Caco-2 (cell line): ENCODE results near the gene DPP4. TPM values are rescaled to one million over a fixed set of nuclear protein-coding genes. Genes with fewer than 3 reads are reported as not detected.
"Not testable (repeated sequence)": the region's sequence is repeated elsewhere in the genome, so short reads cannot be mapped to it uniquely, and the experiment has no call there.

Experiments
- BruUV-seq: library from RNA; stranded (reverse); fragments of 400-500 nt; replicated peaks from 2 replicates; lab custom pipeline; 2021; lab: Mats Ljungman, UMichigan
- CTCF ChIA-PET: fragments of 300-600 bp; sonication (Branson Sonifier 250); formaldehyde crosslinking; loops from one replicate; lab custom pipeline; 2022; ENCODE audit warnings: antibody characterized with exemption; lab: Charles Lee
- POLR2A ChIA-PET: fragments of 300-600 bp; sonication (Branson Sonifier 250); formaldehyde crosslinking; loops from one replicate; lab custom pipeline; 2022; ENCODE audit warnings: antibody characterized with exemption; lab: Charles Lee
- DNase-seq, 2 experiments: peaks; one replicate each; pipeline versions ENCODE4 v3.0.0 to v3.0.0-alpha.2; 2020 to 2022
- H3K27me3 ChIP-seq: replicated peaks from 2 replicates; pipeline ENCODE4 v1.6.0; 2011; ENCODE audit warnings: low read length; ENCODE audit not compliant: control insufficient read depth, insufficient read depth
- H3K36me3 ChIP-seq: 2 replicates; pipeline ENCODE4 v1.5.1; 2011; ENCODE audit warnings: low read length; ENCODE audit not compliant: control insufficient read depth, insufficient read depth
- H3K4me1 ChIP-seq: fragments of 250-450 bp; sonication (Bioruptor Pico); 2 replicates; pipeline ENCODE4 v1.5.1; 2020; ENCODE audit warnings: mild to moderate bottlenecking
- H3K4me3 ChIP-seq: 2 replicates; pipeline ENCODE4 v1.5.1; 2011; ENCODE audit warnings: low read depth, mild to moderate bottlenecking, control low read depth, low read length
- H3K9me3 ChIP-seq: fragments of 250-450 bp; sonication (Bioruptor Pico); 2 replicates; pipeline ENCODE4 v1.5.1; 2020; ENCODE audit warnings: mild to moderate bottlenecking, moderate library complexity
- H3K27ac Mint-ChIP-seq: one replicate; pipeline ENCODE4 v1.8.0; 2022; ENCODE audit warnings: mixed read lengths; ENCODE audit not compliant: unreplicated experiment
- H3K27me3 Mint-ChIP-seq: one replicate; pipeline ENCODE4 v1.8.0; 2022; ENCODE audit warnings: mixed read lengths; ENCODE audit not compliant: insufficient read depth, unreplicated experiment
- H3K36me3 Mint-ChIP-seq: one replicate; pipeline ENCODE4 v1.8.0; 2022; ENCODE audit warnings: mild to moderate bottlenecking, mixed read lengths; ENCODE audit not compliant: insufficient read depth, unreplicated experiment
- H3K4me1 Mint-ChIP-seq: one replicate; pipeline ENCODE4 v1.8.0; 2022; ENCODE audit warnings: low read depth, mixed read lengths; ENCODE audit not compliant: unreplicated experiment
- H3K4me3 Mint-ChIP-seq: one replicate; pipeline ENCODE4 v1.8.0; 2022; ENCODE audit warnings: mild to moderate bottlenecking, moderate library complexity, mixed read lengths; ENCODE audit not compliant: unreplicated experiment
- H3K9me3 Mint-ChIP-seq: one replicate; pipeline ENCODE4 v1.8.0; 2022; ENCODE audit warnings: mixed read lengths; ENCODE audit not compliant: unreplicated experiment
- intact Hi-C: fragments of 100-400 bp; cut with micrococcal nuclease; formaldehyde crosslinking; loops from one replicate; pipeline ENCODE4 v1.10.0; 2022; ENCODE audit not compliant: unreplicated experiment
- total RNA-seq: library from RNA; stranded (reverse); gene quantifications from 2 replicates; pipeline ENCODE4 v1.2.3, GENCODE V29; 2022
- TF ChIP-seq, protein P1 (sequence below), 2 experiments: fragments of 200-600 bp in 1 of 2; IDR thresholded peaks; 1 replicate in 1 of 2; 2 replicates in 1 of 2; pipeline versions ENCODE4 v1.5.1 to v1.8.0; 2011 to 2022; ENCODE audit warnings: antibody characterized with exemption in 1 of 2, control low read depth in 1 of 2, inconsistent platforms in 1 of 2, low read depth in 1 of 2, low read length in 1 of 2, mild to moderate bottlenecking in 1 of 2, moderate library complexity in 1 of 2; ENCODE audit not compliant: insufficient read depth in 1 of 2, severe bottlenecking in 1 of 2, unreplicated experiment in 1 of 2

The DPP4 gene
- total RNA-seq, 1 experiment from 2014 or later, result 190 TPM

DNA sequence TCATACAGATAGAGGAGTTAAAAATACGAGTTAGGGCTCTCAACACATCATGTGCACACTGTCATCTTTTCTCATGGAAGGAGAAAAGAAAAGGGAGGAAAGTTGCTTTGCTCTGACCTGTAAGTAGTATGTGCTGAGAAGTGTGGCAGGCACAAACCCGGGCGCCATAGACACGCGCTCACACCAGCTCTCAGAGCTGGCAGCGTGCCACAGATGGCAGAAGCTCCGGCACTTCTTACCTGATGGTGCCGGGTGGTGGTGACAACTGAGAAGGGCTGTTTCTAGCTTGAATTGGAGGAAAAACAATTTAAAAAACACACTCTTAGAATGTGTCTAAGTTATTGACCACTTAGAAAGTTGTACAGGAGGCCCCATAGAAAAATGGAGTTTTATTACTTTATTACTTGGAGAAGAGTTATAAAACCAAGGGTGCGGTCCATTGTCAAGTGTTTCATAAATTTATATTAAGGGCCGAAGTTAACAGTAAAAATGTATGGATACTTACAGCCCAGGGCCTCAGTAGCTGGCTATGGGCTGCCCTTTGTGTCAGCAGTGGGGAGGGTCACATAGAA, 92.2 kb downstream of the DPP4 start:
- no peaks in the 10 kb centered on the region for H3K9me3 ChIP-seq
- CTCF ChIA-PET, result no interaction called here
- H3K4me1 ChIP-seq, result peaks cover 7% of the 10 kb centered on the region; the same call in 1 of the 2 replicates
- TF ChIP-seq, protein P1, sequence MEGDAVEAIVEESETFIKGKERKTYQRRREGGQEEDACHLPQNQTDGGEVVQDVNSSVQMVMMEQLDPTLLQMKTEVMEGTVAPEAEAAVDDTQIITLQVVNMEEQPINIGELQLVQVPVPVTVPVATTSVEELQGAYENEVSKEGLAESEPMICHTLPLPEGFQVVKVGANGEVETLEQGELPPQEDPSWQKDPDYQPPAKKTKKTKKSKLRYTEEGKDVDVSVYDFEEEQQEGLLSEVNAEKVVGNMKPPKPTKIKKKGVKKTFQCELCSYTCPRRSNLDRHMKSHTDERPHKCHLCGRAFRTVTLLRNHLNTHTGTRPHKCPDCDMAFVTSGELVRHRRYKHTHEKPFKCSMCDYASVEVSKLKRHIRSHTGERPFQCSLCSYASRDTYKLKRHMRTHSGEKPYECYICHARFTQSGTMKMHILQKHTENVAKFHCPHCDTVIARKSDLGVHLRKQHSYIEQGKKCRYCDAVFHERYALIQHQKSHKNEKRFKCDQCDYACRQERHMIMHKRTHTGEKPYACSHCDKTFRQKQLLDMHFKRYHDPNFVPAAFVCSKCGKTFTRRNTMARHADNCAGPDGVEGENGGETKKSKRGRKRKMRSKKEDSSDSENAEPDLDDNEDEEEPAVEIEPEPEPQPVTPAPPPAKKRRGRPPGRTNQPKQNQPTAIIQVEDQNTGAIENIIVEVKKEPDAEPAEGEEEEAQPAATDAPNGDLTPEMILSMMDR (IDR thresholded peaks at IDR 0.05; ENCODE audit: insufficient read depth in 1 of 2, low read depth in 1 of 2, low read length in 1 of 2, severe bottlenecking in 1 of 2, unreplicated experiment in 1 of 2), result no peak
- H3K27me3 ChIP-seq, result no peaks in the 10 kb centered on the region; the same call in 1 of the 2 replicates
- POLR2A ChIA-PET, result no interaction called here
- Mint-ChIP-seq H3K9me3 (no peaks in the 10 kb centered on the region), H3K27ac (no peak overlapping the region), H3K4me3 (no peak overlapping the region), H3K27me3 (no peaks in the 10 kb centered on the region), H3K4me1 (no peaks in the 10 kb centered on the region), H3K36me3 (no peaks in the 10 kb centered on the region)
- no peak overlapping the region for H3K4me3 ChIP-seq
- DNase-seq, result no peak
- H3K36me3 ChIP-seq, result no peaks in the 10 kb centered on the region
- BruUV-seq, result no TSS peak
- intact Hi-C loops, result no loop called here

DNA sequence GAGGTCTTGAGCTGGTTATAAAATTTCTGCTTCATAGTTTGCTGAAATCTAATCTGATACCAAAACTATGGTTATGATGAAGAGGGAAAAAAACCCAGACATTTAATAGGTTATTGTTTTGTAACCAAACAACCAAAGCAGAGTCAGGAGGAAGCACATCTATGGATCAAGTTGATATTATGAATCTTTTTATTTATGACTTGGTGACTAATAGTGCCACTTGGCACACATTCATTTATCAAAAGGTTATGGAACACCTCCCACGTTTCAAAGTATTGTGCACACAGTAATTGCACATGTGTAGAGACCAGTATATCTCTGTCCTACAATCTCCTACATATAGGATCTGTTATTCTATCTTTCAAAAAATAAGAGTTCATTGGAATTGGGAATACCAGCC, 93.0 kb downstream of the DPP4 start:
- ChIA-PET CTCF (no interaction called here), POLR2A (no interaction called here)
- H3K36me3 ChIP-seq, result no peaks in the 10 kb centered on the region
- Mint-ChIP-seq H3K4me3 (no peak overlapping the region), H3K27ac (no peak overlapping the region), H3K4me1 (no peaks in the 10 kb centered on the region), H3K9me3 (no peaks in the 10 kb centered on the region), H3K27me3 (no peaks in the 10 kb centered on the region), H3K36me3 (no peaks in the 10 kb centered on the region)
- DNase-seq, result no peak
- H3K4me3 ChIP-seq, result no peak overlapping the region
- TF ChIP-seq, protein P1 (IDR thresholded peaks at IDR 0.05; ENCODE audit: insufficient read depth in 1 of 2, low read depth in 1 of 2, low read length in 1 of 2, severe bottlenecking in 1 of 2, unreplicated experiment in 1 of 2), result no peak
- no peaks in the 10 kb centered on the region for H3K9me3 ChIP-seq
- H3K4me1 ChIP-seq, result peaks cover 7% of the 10 kb centered on the region; the same call in 1 of the 2 replicates
- no peaks in the 10 kb centered on the region; the same call in 1 of the 2 replicates for H3K27me3 ChIP-seq
- intact Hi-C loops, result no loop called here
- no TSS peak for BruUV-seq

DNA sequence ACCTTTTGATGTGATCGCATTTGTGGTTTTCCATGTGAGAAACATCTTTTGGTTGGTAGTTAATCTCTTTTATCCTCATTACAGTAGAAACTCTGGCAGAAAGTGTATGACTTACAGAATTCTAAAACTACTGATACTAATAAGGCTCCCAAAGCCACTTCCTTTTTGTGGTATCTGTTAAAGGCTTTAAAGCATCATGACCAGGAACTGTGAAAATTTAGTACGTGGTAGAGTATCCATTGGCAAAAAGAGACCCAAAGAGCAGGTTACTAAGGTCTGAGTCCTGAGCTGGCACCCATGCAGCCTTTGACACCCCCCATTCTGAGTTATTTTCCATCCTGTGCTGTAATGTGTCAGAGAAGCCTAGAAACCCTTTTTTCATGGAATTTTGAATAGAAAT, 94.5 kb downstream of the DPP4 start:
- intact Hi-C loops, result no loop called here
- Mint-ChIP-seq H3K4me1 (no peaks in the 10 kb centered on the region), H3K27ac (no peak overlapping the region), H3K9me3 (no peaks in the 10 kb centered on the region), H3K4me3 (no peak overlapping the region), H3K36me3 (no peaks in the 10 kb centered on the region), H3K27me3 (peaks cover 6% of the 10 kb centered on the region)
- Histone ChIP-seq H3K27me3 (no peaks in the 10 kb centered on the region; the same call in 1 of the 2 replicates), H3K36me3 (no peaks in the 10 kb centered on the region), H3K9me3 (no peaks in the 10 kb centered on the region), H3K4me3 (no peak overlapping the region), H3K4me1 (peaks cover 7% of the 10 kb centered on the region; the same call in 1 of the 2 replicates)
- no TSS peak for BruUV-seq
- ChIA-PET CTCF (no interaction called here), POLR2A (no interaction called here)
- DNase-seq, result no peak
- TF ChIP-seq, protein P1 (IDR thresholded peaks at IDR 0.05; ENCODE audit: insufficient read depth in 1 of 2, low read depth in 1 of 2, low read length in 1 of 2, severe bottlenecking in 1 of 2, unreplicated experiment in 1 of 2), result no peak

DNA sequence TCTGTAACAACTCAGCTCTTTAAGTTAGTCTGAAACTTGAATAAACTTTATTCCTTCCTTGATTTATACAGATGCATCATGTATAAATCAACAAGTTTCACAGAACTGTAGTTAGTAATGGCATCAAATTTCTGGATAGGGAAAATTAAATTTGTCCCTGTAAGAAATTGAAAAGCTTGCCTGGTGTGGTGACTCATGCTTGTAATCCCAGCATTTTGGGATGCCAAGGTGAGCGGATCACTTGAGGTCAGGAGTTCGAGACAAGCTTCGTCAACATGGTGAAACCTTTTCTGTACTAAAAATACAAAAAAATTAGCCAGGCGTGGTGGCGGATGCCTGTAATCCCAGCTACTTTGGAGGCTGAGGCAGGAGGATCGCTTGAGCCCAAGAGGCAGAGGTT, 96.1 kb downstream of the DPP4 start:
- H3K27me3 Mint-ChIP-seq, H3K27ac Mint-ChIP-seq, H3K4me3 Mint-ChIP-seq, CTCF ChIA-PET, H3K36me3 Mint-ChIP-seq, H3K9me3 Mint-ChIP-seq, H3K9me3 ChIP-seq, H3K4me1 ChIP-seq, H3K36me3 ChIP-seq, H3K4me1 Mint-ChIP-seq, DNase-seq, H3K27me3 ChIP-seq, intact Hi-C loops, POLR2A ChIA-PET, BruUV-seq, H3K4me3 ChIP-seq: not testable (repeated sequence)
